ENCODE measurements around the gene TPCN2. TPM values are rescaled to one million over a fixed set of nuclear protein-coding genes. Genes with fewer than 3 reads are reported as not detected.

TPCN2 gene
- polyA plus RNA-seq, 1 donor from 2014 or later, result 14.2 TPM

- H3K9me2 ChIP-seq (ENCODE audit: insufficient read depth, low read length), result no peaks in the 10 kb centered on the region
- no peaks in the 10 kb centered on the region for H3K36me3 ChIP-seq (ENCODE audit: insufficient read depth, low read length)
- no peaks in the 10 kb centered on the region for H4K20me1 ChIP-seq (ENCODE audit: insufficient read depth)
- H2AFZ ChIP-seq (ENCODE audit: low read depth, low read length), result no peak overlapping the region
- no peaks in the 10 kb centered on the region for H3K27me3 ChIP-seq (ENCODE audit: insufficient read depth, low read depth, low read length)
- TF ChIP-seq RAD21 (conservative IDR thresholded peaks at IDR 0.05) (no peak), MXI1 (conservative IDR thresholded peaks at IDR 0.05; ENCODE audit: poor library complexity, severe bottlenecking) (no peak)
- H3K4me2 ChIP-seq (ENCODE audit: low read length), result no peak overlapping the region
- H3K9ac ChIP-seq (ENCODE audit: low read length), result no peak overlapping the region
- no peaks in the 10 kb centered on the region for H3F3A ChIP-seq (ENCODE audit: insufficient read depth, low read length, poor library complexity, severe bottlenecking)
- no peaks in the 10 kb centered on the region for H3K9me3 ChIP-seq (ENCODE audit: low read length)
- no peaks in the 10 kb centered on the region for H3K79me2 ChIP-seq (replicated peaks; ENCODE audit: insufficient read depth, low read length)
- no peak overlapping the region for H3K27ac ChIP-seq (ENCODE audit: low read length)
- H3K4me3 ChIP-seq (ENCODE audit: low read length), result no peak overlapping the region
Measured at GRCh38 chr11:69018924-69019323, 29.8 kb upstream of the TPCN2 start.

GRCh38 chr11:69022260-69022659 lies 26.5 kb upstream of the TPCN2 start:
- H3K4me2 ChIP-seq (ENCODE audit: low read length), result no peak overlapping the region
- no peaks in the 10 kb centered on the region for H3F3A ChIP-seq (ENCODE audit: insufficient read depth, low read length, poor library complexity, severe bottlenecking)
- H3K9me2 ChIP-seq (ENCODE audit: insufficient read depth, low read length), result no peaks in the 10 kb centered on the region
- H3K9ac ChIP-seq (ENCODE audit: low read length), result no peak overlapping the region
- H3K27me3 ChIP-seq (ENCODE audit: insufficient read depth, low read depth, low read length), result no peaks in the 10 kb centered on the region
- no peak overlapping the region for H2AFZ ChIP-seq (ENCODE audit: low read depth, low read length)
- no peak overlapping the region for H3K4me3 ChIP-seq (ENCODE audit: low read length)
- no peaks in the 10 kb centered on the region for H3K36me3 ChIP-seq (ENCODE audit: insufficient read depth, low read length)
- no peaks in the 10 kb centered on the region for H3K9me3 ChIP-seq (ENCODE audit: low read length)
- H3K79me2 ChIP-seq (replicated peaks; ENCODE audit: insufficient read depth, low read length), result no peaks in the 10 kb centered on the region
- TF ChIP-seq TAF1 (IDR thresholded peaks at IDR 0.05; ENCODE audit: low read depth) (no peak), EZH2 (IDR thresholded peaks at IDR 0.05; ENCODE audit: borderline replicate concordance, insufficient read depth, low read length, poor library complexity, severe bottlenecking) (no peak), CTCF (IDR thresholded peaks at IDR 0.05; ENCODE audit: poor library complexity, severe bottlenecking) (no peak), RAD21 (conservative IDR thresholded peaks at IDR 0.05) (no peak)
- H4K20me1 ChIP-seq (ENCODE audit: insufficient read depth), result no peaks in the 10 kb centered on the region
- H3K27ac ChIP-seq (ENCODE audit: low read length), result no peak overlapping the region

GRCh38 chr11:69024509-69024908 lies 24.2 kb upstream of the TPCN2 start:
- no peaks in the 10 kb centered on the region for H3K9me2 ChIP-seq (ENCODE audit: insufficient read depth, low read length)
- no peak overlapping the region for H2AFZ ChIP-seq (ENCODE audit: low read depth, low read length)
- H3F3A ChIP-seq (ENCODE audit: insufficient read depth, low read length, poor library complexity, severe bottlenecking), result no peaks in the 10 kb centered on the region
- H4K20me1 ChIP-seq (ENCODE audit: insufficient read depth), result no peaks in the 10 kb centered on the region
- H3K27me3 ChIP-seq (ENCODE audit: insufficient read depth, low read depth, low read length), result no peaks in the 10 kb centered on the region
- no peak overlapping the region for H3K9ac ChIP-seq (ENCODE audit: low read length)
- H3K9me3 ChIP-seq (ENCODE audit: low read length), result no peaks in the 10 kb centered on the region
- H3K36me3 ChIP-seq (ENCODE audit: insufficient read depth, low read length), result no peaks in the 10 kb centered on the region
- H3K4me3 ChIP-seq (ENCODE audit: low read length), result no peak overlapping the region
- no peak for TF ChIP-seq MXI1 (conservative IDR thresholded peaks at IDR 0.05; ENCODE audit: poor library complexity, severe bottlenecking)
- no peak for TF ChIP-seq TAF1 (IDR thresholded peaks at IDR 0.05; ENCODE audit: low read depth)
- no peak for TF ChIP-seq POLR2AphosphoS5 (IDR thresholded peaks at IDR 0.05)
- TF ChIP-seq REST (IDR thresholded peaks at IDR 0.05; ENCODE audit: borderline replicate concordance), result no peak
- TF ChIP-seq CTCF (IDR thresholded peaks at IDR 0.05; ENCODE audit: poor library complexity, severe bottlenecking), result no peak
- no peak for TF ChIP-seq EP300 (conservative IDR thresholded peaks at IDR 0.05; ENCODE audit: poor library complexity, severe bottlenecking)
- TF ChIP-seq RAD21 (conservative IDR thresholded peaks at IDR 0.05), result no peak
- TF ChIP-seq SMC3 (conservative IDR thresholded peaks at IDR 0.05; ENCODE audit: poor library complexity), result no peak
- no peak for TF ChIP-seq EZH2 (IDR thresholded peaks at IDR 0.05; ENCODE audit: borderline replicate concordance, insufficient read depth, low read length, poor library complexity, severe bottlenecking)
- no peak overlapping the region for H3K27ac ChIP-seq (ENCODE audit: low read length)
- no peaks in the 10 kb centered on the region for H3K79me2 ChIP-seq (replicated peaks; ENCODE audit: insufficient read depth, low read length)
- H3K4me2 ChIP-seq (ENCODE audit: low read length), result no peak overlapping the region

Data from neural cell (in vitro differentiated cells).